ENCODE results near the gene MTHFD1L. TPM values are rescaled to one million over a fixed set of nuclear protein-coding genes. Genes with fewer than 3 reads are reported as not detected.

The MTHFD1L gene
- total RNA-seq, 4 donors from 2014 or later: 4.3 to 23.1 (median 4.7) TPM

GRCh38 chr6:150966786-150967185 is 101.3 kb downstream of the MTHFD1L start:
- Histone ChIP-seq H3K27ac (no peak overlapping the region), H3K4me3 (no peak overlapping the region), H3K4me1 (no peaks in the 10 kb centered on the region), H3K36me3 (no peaks in the 10 kb centered on the region), H3K27me3 (no peaks in the 10 kb centered on the region), H3K9me3 (no peaks in the 10 kb centered on the region)
- no peak for DNase-seq
- TF ChIP-seq CTCF (IDR thresholded peaks at IDR 0.05) (no peak), POLR2A (IDR thresholded peaks at IDR 0.05) (no peak)

- Histone ChIP-seq H3K4me3 (no peak overlapping the region), H3K27me3 (no peaks in the 10 kb centered on the region), H3K27ac (no peak overlapping the region), H3K36me3 (no peaks in the 10 kb centered on the region), H3K9me3 (no peaks in the 10 kb centered on the region), H3K4me1 (no peaks in the 10 kb centered on the region)
- DNase-seq: no peak
- TF ChIP-seq POLR2A (IDR thresholded peaks at IDR 0.05) (no peak), CTCF (IDR thresholded peaks at IDR 0.05) (no peak)
These were observed 101.9 kb downstream of the MTHFD1L start for GRCh38 chr6:150967381-150967780.

- no peak overlapping the region for H3K4me3 ChIP-seq
- H3K27me3 ChIP-seq: no peaks in the 10 kb centered on the region
- no peaks in the 10 kb centered on the region for H3K36me3 ChIP-seq
- H3K9me3 ChIP-seq: no peaks in the 10 kb centered on the region
- H3K4me1 ChIP-seq: no peaks in the 10 kb centered on the region
- DNase-seq: no peak
- H3K27ac ChIP-seq: no peak overlapping the region
- TF ChIP-seq POLR2A (IDR thresholded peaks at IDR 0.05): no peak
- TF ChIP-seq CTCF (IDR thresholded peaks at IDR 0.05): no peak
These were observed 102.4 kb downstream of the MTHFD1L start for GRCh38 chr6:150967910-150968309.

- Histone ChIP-seq H3K4me1 (no peaks in the 10 kb centered on the region), H3K27me3 (no peaks in the 10 kb centered on the region), H3K36me3 (no peaks in the 10 kb centered on the region), H3K4me3 (no peak overlapping the region), H3K27ac (no peak overlapping the region), H3K9me3 (no peaks in the 10 kb centered on the region)
- no peak for TF ChIP-seq POLR2A (IDR thresholded peaks at IDR 0.05)
- no peak for DNase-seq
These were observed 104.4 kb downstream of the MTHFD1L start for GRCh38 chr6:150969901-150970300.

- no peak for TF ChIP-seq POLR2A (IDR thresholded peaks at IDR 0.05)
- no peak for TF ChIP-seq CTCF (IDR thresholded peaks at IDR 0.05)
These were observed 105.7 kb downstream of the MTHFD1L start for GRCh38 chr6:150971219-150971618.

GRCh38 chr6:150975136-150975535 is 109.6 kb downstream of the MTHFD1L start:
- H3K36me3 ChIP-seq: no peaks in the 10 kb centered on the region
- H3K27ac ChIP-seq: no peak overlapping the region
- no peak for DNase-seq
- H3K4me3 ChIP-seq: no peak overlapping the region
- H3K4me1 ChIP-seq: no peaks in the 10 kb centered on the region
- H3K9me3 ChIP-seq: no peaks in the 10 kb centered on the region
- TF ChIP-seq CTCF (IDR thresholded peaks at IDR 0.05) (no peak), POLR2A (IDR thresholded peaks at IDR 0.05) (no peak)
- no peaks in the 10 kb centered on the region for H3K27me3 ChIP-seq

More at GRCh38 chr6:150971219-150971618, 105.7 kb downstream of the MTHFD1L start:
- H3K36me3 ChIP-seq: no peaks in the 10 kb centered on the region
- DNase-seq: no peak
- no peak overlapping the region for H3K4me3 ChIP-seq
- H3K27ac ChIP-seq: no peak overlapping the region
- H3K27me3 ChIP-seq: no peaks in the 10 kb centered on the region
- no peaks in the 10 kb centered on the region for H3K9me3 ChIP-seq
- H3K4me1 ChIP-seq: no peaks in the 10 kb centered on the region

Measured in Peyer's patch (tissue), 4 donors.